WTC11 (cell line): Measurements from ENCODE around the gene CNNM3. TPM values are rescaled to one million over a fixed set of nuclear protein-coding genes. Genes with fewer than 3 reads are reported as not detected.

Source experiments
- ATAC-seq: fragments of 200-7000 bp; cut with Tn5 transposase; 2 replicates; pipeline ENCODE4 v1.10.0; 2021; ENCODE audit warnings: mild to moderate bottlenecking, moderate library complexity
- CTCF ChIA-PET: fragments of 300-600 bp; sonication (Branson Sonifier 250); formaldehyde crosslinking; loops from one replicate; lab custom pipeline; 2021; ENCODE audit warnings: antibody characterized with exemption; lab: Charles Lee
- POLR2A ChIA-PET: fragments of 350-600 bp; sonication (Branson Sonifier 250); formaldehyde crosslinking; loops from one replicate; lab custom pipeline; 2021; ENCODE audit warnings: antibody characterized with exemption; lab: Charles Lee
- DNase-seq: peaks from one replicate; pipeline ENCODE4 v3.0.0; 2021; ENCODE audit warnings: low spot score
- H3K27ac Mint-ChIP-seq: 2 replicates; pipeline ENCODE4 v1.8.0; 2021; ENCODE audit warnings: mixed read lengths
- H3K27me3 Mint-ChIP-seq: 2 replicates; pipeline ENCODE4 v1.8.0; 2021; ENCODE audit warnings: low read depth, mild to moderate bottlenecking, moderate library complexity, mixed read lengths
- H3K36me3 Mint-ChIP-seq: 2 replicates; pipeline ENCODE4 v1.8.0; 2021; ENCODE audit warnings: mixed read lengths
- H3K4me1 Mint-ChIP-seq: 2 replicates; pipeline ENCODE4 v1.8.0; 2022; ENCODE audit warnings: mixed read lengths
- H3K4me3 Mint-ChIP-seq: 2 replicates; pipeline ENCODE4 v1.8.0; 2021; ENCODE audit warnings: mild to moderate bottlenecking, moderate library complexity, mixed read lengths
- H3K9me3 Mint-ChIP-seq: 2 replicates; pipeline ENCODE4 v1.8.0; 2021; ENCODE audit warnings: mixed read lengths
- CREM ChIP-seq: sonication (generic); formaldehyde crosslinking; IDR thresholded peaks from 2 replicates; pipeline ENCODE4 v1.8.1; 2022; ENCODE audit warnings: mild to moderate bottlenecking, missing genetic modification reagents, moderate library complexity
- FOXJ3 ChIP-seq: sonication (generic); formaldehyde crosslinking; IDR thresholded peaks from 2 replicates; pipeline ENCODE4 v1.9.0; 2021; ENCODE audit warnings: missing genetic modification reagents, mild to moderate bottlenecking, borderline replicate concordance
- GABPB1 ChIP-seq: sonication (generic); formaldehyde crosslinking; IDR thresholded peaks from 2 replicates; pipeline ENCODE4 v1.8.1; 2023; ENCODE audit warnings: mild to moderate bottlenecking, missing genetic modification reagents
- GRHL2 ChIP-seq: fragments of 250-450 bp; sonication (Bioruptor Pico); IDR thresholded peaks from 2 replicates; pipeline ENCODE4 v1.8.0; 2022; ENCODE audit warnings: mild to moderate bottlenecking, moderate library complexity; ENCODE audit not compliant: insufficient replicate concordance, severe bottlenecking
- IRF2 ChIP-seq: sonication (generic); formaldehyde crosslinking; IDR thresholded peaks from 2 replicates; pipeline ENCODE4 v1.8.0; 2022; ENCODE audit warnings: low read depth, missing genetic modification reagents, borderline replicate concordance
- MYBL2 ChIP-seq: sonication (generic); formaldehyde crosslinking; IDR thresholded peaks from 2 replicates; pipeline ENCODE4 v1.8.1; 2023; ENCODE audit warnings: mild to moderate bottlenecking, moderate library complexity, missing genetic modification reagents
- NFYB ChIP-seq: sonication (generic); formaldehyde crosslinking; conservative IDR thresholded peaks from 2 replicates; pipeline ENCODE4 v1.8.0; 2022; ENCODE audit warnings: low read depth, missing genetic modification reagents
- OVOL2 ChIP-seq: fragments of 250-450 bp; sonication (Bioruptor Pico); IDR thresholded peaks from 2 replicates; pipeline ENCODE4 v1.9.0; 2021; ENCODE audit warnings: mild to moderate bottlenecking, borderline replicate concordance
- SMAD4 ChIP-seq: sonication (generic); formaldehyde crosslinking; IDR thresholded peaks from 2 replicates; pipeline ENCODE4 v1.8.0; 2022; ENCODE audit warnings: mild to moderate bottlenecking, missing genetic modification reagents
- TP53 ChIP-seq: sonication (generic); formaldehyde crosslinking; IDR thresholded peaks from 2 replicates; pipeline ENCODE4 v1.8.1; 2023; ENCODE audit warnings: mild to moderate bottlenecking, missing genetic modification reagents
- ZNF423 ChIP-seq: fragments of 250-450 bp; sonication (Bioruptor Pico); IDR thresholded peaks from 2 replicates; pipeline ENCODE4 v2.1.2; 2022; ENCODE audit warnings: mild to moderate bottlenecking, moderate library complexity
- total RNA-seq: library from RNA; stranded (reverse); gene quantifications from 3 replicates; pipeline ENCODE4 v1.2.3, GENCODE V29; 2021
- TF ChIP-seq, protein P1 (sequence below): sonication (generic); formaldehyde crosslinking; IDR thresholded peaks from 2 replicates; pipeline ENCODE4 v1.8.1; 2023; ENCODE audit warnings: mild to moderate bottlenecking, moderate library complexity, missing genetic modification reagents
- TF ChIP-seq, protein P2 (sequence below): fragments of 200-600 bp; IDR thresholded peaks from 2 replicates; pipeline ENCODE4 v1.8.0; 2022; ENCODE audit warnings: antibody characterized with exemption
- TF ChIP-seq, protein P3 (sequence below): sonication (generic); formaldehyde crosslinking; IDR thresholded peaks from 2 replicates; pipeline ENCODE4 v1.8.0; 2022; ENCODE audit warnings: mild to moderate bottlenecking, missing genetic modification reagents
- TF ChIP-seq, protein P4 (sequence below): sonication (generic); formaldehyde crosslinking; IDR thresholded peaks from 2 replicates; pipeline ENCODE4 v1.8.1; 2023; ENCODE audit warnings: mild to moderate bottlenecking, missing genetic modification reagents, borderline replicate concordance
- TF ChIP-seq, protein P5 (sequence below): fragments of 250-450 bp; sonication (Bioruptor Pico); IDR thresholded peaks from 2 replicates; pipeline ENCODE4 v1.8.0; 2021; ENCODE audit warnings: mild to moderate bottlenecking

The CNNM3 gene
- total RNA-seq, 1 experiment from 2014 or later = 34.9 TPM

DNA sequence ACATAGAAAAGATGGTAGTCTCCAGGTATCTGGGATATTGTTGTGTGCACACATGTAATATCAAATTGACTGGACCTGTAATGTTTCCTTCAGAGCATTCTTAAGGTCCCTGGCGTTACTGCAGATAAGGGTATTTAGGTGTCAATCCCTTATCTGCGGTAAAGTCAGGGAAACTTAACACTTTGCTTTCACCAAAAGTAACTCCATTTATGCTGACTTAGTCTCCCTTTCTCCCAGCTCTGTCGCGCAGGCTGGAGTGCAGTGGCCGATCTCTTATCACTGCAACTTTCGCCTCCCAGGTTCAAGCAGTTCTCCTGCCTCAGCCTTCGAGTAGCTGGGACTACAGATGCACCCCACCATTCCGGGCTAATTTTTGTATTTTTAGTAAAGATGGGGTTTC lies 1.8 kb downstream of the CNNM3 start (continued):
- TF ChIP-seq, protein P1, sequence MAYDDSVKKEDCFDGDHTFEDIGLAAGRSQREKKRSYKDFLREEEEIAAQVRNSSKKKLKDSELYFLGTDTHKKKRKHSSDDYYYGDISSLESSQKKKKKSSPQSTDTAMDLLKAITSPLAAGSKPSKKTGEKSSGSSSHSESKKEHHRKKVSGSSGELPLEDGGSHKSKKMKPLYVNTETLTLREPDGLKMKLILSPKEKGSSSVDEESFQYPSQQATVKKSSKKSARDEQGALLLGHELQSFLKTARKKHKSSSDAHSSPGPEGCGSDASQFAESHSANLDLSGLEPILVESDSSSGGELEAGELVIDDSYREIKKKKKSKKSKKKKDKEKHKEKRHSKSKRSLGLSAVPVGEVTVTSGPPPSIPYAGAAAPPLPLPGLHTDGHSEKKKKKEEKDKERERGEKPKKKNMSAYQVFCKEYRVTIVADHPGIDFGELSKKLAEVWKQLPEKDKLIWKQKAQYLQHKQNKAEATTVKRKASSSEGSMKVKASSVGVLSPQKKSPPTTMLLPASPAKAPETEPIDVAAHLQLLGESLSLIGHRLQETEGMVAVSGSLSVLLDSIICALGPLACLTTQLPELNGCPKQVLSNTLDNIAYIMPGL (CRISPR knock-in tag) = no peak
- TF ChIP-seq, protein P2, sequence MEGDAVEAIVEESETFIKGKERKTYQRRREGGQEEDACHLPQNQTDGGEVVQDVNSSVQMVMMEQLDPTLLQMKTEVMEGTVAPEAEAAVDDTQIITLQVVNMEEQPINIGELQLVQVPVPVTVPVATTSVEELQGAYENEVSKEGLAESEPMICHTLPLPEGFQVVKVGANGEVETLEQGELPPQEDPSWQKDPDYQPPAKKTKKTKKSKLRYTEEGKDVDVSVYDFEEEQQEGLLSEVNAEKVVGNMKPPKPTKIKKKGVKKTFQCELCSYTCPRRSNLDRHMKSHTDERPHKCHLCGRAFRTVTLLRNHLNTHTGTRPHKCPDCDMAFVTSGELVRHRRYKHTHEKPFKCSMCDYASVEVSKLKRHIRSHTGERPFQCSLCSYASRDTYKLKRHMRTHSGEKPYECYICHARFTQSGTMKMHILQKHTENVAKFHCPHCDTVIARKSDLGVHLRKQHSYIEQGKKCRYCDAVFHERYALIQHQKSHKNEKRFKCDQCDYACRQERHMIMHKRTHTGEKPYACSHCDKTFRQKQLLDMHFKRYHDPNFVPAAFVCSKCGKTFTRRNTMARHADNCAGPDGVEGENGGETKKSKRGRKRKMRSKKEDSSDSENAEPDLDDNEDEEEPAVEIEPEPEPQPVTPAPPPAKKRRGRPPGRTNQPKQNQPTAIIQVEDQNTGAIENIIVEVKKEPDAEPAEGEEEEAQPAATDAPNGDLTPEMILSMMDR = no peak
- no peak for TF ChIP-seq FOXJ3 (CRISPR knock-in tag)
- TF ChIP-seq, protein P3, sequence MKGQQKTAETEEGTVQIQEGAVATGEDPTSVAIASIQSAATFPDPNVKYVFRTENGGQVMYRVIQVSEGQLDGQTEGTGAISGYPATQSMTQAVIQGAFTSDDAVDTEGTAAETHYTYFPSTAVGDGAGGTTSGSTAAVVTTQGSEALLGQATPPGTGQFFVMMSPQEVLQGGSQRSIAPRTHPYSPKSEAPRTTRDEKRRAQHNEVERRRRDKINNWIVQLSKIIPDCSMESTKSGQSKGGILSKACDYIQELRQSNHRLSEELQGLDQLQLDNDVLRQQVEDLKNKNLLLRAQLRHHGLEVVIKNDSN (CRISPR knock-in tag) = no peak
- TF ChIP-seq, protein P4, sequence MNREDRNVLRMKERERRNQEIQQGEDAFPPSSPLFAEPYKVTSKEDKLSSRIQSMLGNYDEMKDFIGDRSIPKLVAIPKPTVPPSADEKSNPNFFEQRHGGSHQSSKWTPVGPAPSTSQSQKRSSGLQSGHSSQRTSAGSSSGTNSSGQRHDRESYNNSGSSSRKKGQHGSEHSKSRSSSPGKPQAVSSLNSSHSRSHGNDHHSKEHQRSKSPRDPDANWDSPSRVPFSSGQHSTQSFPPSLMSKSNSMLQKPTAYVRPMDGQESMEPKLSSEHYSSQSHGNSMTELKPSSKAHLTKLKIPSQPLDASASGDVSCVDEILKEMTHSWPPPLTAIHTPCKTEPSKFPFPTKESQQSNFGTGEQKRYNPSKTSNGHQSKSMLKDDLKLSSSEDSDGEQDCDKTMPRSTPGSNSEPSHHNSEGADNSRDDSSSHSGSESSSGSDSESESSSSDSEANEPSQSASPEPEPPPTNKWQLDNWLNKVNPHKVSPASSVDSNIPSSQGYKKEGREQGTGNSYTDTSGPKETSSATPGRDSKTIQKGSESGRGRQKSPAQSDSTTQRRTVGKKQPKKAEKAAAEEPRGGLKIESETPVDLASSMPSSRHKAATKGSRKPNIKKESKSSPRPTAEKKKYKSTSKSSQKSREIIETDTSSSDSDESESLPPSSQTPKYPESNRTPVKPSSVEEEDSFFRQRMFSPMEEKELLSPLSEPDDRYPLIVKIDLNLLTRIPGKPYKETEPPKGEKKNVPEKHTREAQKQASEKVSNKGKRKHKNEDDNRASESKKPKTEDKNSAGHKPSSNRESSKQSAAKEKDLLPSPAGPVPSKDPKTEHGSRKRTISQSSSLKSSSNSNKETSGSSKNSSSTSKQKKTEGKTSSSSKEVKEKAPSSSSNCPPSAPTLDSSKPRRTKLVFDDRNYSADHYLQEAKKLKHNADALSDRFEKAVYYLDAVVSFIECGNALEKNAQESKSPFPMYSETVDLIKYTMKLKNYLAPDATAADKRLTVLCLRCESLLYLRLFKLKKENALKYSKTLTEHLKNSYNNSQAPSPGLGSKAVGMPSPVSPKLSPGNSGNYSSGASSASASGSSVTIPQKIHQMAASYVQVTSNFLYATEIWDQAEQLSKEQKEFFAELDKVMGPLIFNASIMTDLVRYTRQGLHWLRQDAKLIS = no peak
- no peak for TF ChIP-seq NFYB (CRISPR knock-in tag)
- no peak for TF ChIP-seq TP53 (CRISPR knock-in tag)
- TF ChIP-seq ZNF423 = no peak
- TF ChIP-seq, all 79 proteins: peak for 0

DNA sequence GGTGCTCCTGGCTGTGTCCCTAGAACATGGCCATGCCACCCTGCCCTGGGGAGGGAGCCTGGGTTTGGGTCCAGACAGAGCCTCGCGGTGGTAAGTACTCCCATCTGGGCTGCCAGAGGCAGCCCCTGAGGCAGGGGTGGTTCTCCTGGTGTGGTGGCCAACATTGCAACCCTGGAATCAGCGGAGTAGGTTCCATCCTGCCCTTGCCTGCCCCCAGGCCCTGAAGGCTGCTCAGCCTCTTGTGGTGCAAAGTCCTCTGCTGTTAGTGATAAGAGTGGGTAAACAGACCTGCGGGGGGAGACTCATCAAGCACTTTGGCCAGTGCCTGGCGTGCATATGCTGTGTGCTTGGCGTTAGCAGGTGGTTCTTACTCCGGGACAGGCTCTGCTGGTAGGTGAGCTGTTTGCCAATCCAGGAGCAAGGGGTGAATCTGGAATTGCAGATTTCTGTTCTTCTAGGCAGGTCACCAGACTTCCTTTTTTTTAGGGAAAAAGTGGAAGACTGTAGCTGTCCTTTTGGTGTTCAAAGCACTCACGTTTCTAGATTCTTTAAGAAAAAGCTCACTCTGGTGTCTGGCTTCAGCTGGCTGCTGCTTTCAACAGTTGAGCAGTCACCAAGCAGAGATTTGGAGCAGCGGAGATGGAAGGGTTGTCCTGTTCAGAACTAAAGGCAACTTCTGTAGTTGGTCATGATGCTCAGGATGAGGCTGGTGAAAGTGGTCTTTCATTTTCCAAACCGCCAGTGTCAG lies 3.2 kb downstream of the CNNM3 start:
- peak overlapping the region; percentile 90 for H3K27ac Mint-ChIP-seq
- ATAC-seq (no peak), DNase-seq (no peak)
- H3K4me3 Mint-ChIP-seq = peak overlapping the region; percentile 82
- CTCF ChIA-PET = interaction anchor here (1.0 to 4.1 kb wide), 5 partner anchors 9 to 132 kb away, joined by 3 to 12 read pairs (median 5); partner anchors contain the start of gene ANKRD39
- H3K27me3 Mint-ChIP-seq = 0 out of 2 replicates have a peak, but pooled peaks cover 2% of the 10 kb centered on the region
- peaks cover 48% of the 10 kb centered on the region for H3K4me1 Mint-ChIP-seq
- POLR2A ChIA-PET = interaction anchor here (0.6 kb wide), 1 partner anchor 10 kb away, joined by 4 read pairs; no protein-coding TSS in a partner anchor
- H3K9me3 Mint-ChIP-seq = no peaks in the 10 kb centered on the region
- peaks cover 21% of the 10 kb centered on the region for H3K36me3 Mint-ChIP-seq
- no peak for TF ChIP-seq IRF2
- TF ChIP-seq GABPB1 (CRISPR knock-in tag) = peak; percentile 78

DNA sequence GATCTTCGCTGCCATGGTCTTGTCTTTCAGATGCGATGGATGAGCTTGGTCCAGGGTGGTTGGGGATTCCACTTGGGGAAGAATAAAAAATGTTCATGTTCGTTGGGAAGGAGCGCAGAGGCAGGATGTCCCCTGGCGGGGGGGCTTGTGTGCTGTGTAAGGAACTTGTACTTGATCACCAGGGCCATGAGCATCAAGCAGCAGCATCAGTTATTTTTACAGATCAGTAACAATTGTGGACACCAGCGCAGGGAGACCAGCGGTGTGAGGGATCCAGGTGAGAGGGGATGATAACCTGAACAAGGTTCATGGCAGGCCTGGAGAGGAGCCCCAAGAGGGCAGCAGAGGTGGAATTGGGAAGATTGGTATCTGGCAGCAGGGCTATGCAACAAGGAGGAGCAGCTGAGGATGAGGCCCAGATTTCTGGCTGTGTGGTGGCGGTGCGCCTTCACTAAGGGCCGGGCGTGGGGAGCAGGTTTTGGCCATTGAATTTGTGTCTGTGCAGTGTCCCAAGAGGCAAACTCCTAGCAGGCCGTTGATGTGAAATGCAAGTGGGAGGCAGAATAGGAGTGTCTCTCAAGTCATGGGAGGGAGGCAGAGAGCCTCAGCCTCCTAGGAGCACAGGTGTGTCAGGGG lies 3.9 kb downstream of the CNNM3 start:
- CTCF ChIA-PET = interaction anchor here (1.0 to 4.1 kb wide), 6 partner anchors 8 to 266 kb away, joined by 3 to 12 read pairs (median 8); partner anchors contain the start of gene ANKRD39
- TF ChIP-seq, protein P4 = no peak
- TF ChIP-seq OVOL2 (CRISPR knock-in tag) (no peak), CREM (CRISPR knock-in tag) (no peak), GRHL2 (CRISPR knock-in tag) (no peak), MYBL2 (CRISPR knock-in tag) (no peak), SMAD4 (CRISPR knock-in tag) (no peak)
- TF ChIP-seq, protein P5, sequence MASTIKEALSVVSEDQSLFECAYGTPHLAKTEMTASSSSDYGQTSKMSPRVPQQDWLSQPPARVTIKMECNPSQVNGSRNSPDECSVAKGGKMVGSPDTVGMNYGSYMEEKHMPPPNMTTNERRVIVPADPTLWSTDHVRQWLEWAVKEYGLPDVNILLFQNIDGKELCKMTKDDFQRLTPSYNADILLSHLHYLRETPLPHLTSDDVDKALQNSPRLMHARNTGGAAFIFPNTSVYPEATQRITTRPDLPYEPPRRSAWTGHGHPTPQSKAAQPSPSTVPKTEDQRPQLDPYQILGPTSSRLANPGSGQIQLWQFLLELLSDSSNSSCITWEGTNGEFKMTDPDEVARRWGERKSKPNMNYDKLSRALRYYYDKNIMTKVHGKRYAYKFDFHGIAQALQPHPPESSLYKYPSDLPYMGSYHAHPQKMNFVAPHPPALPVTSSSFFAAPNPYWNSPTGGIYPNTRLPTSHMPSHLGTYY (CRISPR knock-in tag) = no peak

More for the DNA sequence above, 3.9 kb downstream of the CNNM3 start:
- H3K27me3 Mint-ChIP-seq = 0 out of 2 replicates have a peak, but pooled peaks cover 2% of the 10 kb centered on the region
- H3K36me3 Mint-ChIP-seq = peaks cover 27% of the 10 kb centered on the region
- peaks cover 46% of the 10 kb centered on the region for H3K4me1 Mint-ChIP-seq
- DNase-seq (no peak), ATAC-seq (no peak)
- H3K9me3 Mint-ChIP-seq = no peaks in the 10 kb centered on the region
- H3K27ac Mint-ChIP-seq = peak overlapping the region; percentile 48; the same call in 1 of the 2 replicates
- POLR2A ChIA-PET = interaction anchor here (0.6 kb wide), 1 partner anchor 9 kb away, joined by 4 read pairs; no protein-coding TSS in a partner anchor
- H3K4me3 Mint-ChIP-seq = peak overlapping the region; percentile 7; the same call in 1 of the 2 replicates
